Lung (tissue), 12 donors: Measurements from ENCODE around the gene TRIOBP. TPM values are rescaled to one million over a fixed set of nuclear protein-coding genes. Genes with fewer than 3 reads are reported as not detected.

ENCODE experiments used
- ATAC-seq: fragments of 200-7000 bp; cut with Tn5 transposase; one replicate; pipeline ENCODE4 v1.9.1; 2020; ENCODE audit warnings: moderate number of reproducible peaks; ENCODE audit not compliant: insufficient read depth, low FRiP score
- DNase-seq, 3 donors: peaks; one replicate each; pipeline ENCODE4 v3.0.0-alpha.2; 2013 to 2017
- H3K27ac ChIP-seq, 2 donors: one replicate each; pipeline ENCODE4 v1.5.1; 2013; ENCODE audit warnings: mild to moderate bottlenecking in 2 of 2, moderate library complexity in 2 of 2, control low read depth in 1 of 2, inconsistent platforms in 1 of 2, low read depth in 1 of 2, low read length in 1 of 2
- H3K27me3 ChIP-seq, 3 donors: one replicate each; pipeline ENCODE4 v1.5.1; 2013; ENCODE audit warnings: low read length in 2 of 3; ENCODE audit not compliant: control insufficient read depth in 3 of 3, insufficient read depth in 3 of 3
- H3K36me3 ChIP-seq, 4 donors: one replicate each; pipeline ENCODE4 v1.5.1; 2013; ENCODE audit warnings: low read length in 4 of 4, mild to moderate bottlenecking in 1 of 4, moderate library complexity in 1 of 4; ENCODE audit not compliant: control insufficient read depth in 4 of 4, insufficient read depth in 4 of 4
- H3K4me1 ChIP-seq, 5 donors: one replicate each; pipeline ENCODE4 v1.5.1; 2013; ENCODE audit warnings: low read length in 5 of 5, mild to moderate bottlenecking in 2 of 5, moderate library complexity in 1 of 5; ENCODE audit not compliant: control insufficient read depth in 5 of 5, insufficient read depth in 5 of 5
- H3K4me3 ChIP-seq: one replicate; pipeline ENCODE4 v1.5.1; 2013; ENCODE audit warnings: mild to moderate bottlenecking, control low read depth, moderate library complexity
- H3K9ac ChIP-seq, 2 donors: one replicate each; pipeline ENCODE4 v1.5.1; 2013; ENCODE audit warnings: low read length in 2 of 2, control low read depth in 1 of 2; ENCODE audit not compliant: insufficient read depth in 1 of 2
- H3K9me3 ChIP-seq, 4 donors: one replicate each; pipeline ENCODE4 v1.5.1; 2013; ENCODE audit warnings: low read length in 3 of 4, mild to moderate bottlenecking in 1 of 4, moderate library complexity in 1 of 4; ENCODE audit not compliant: control insufficient read depth in 4 of 4, insufficient read depth in 3 of 4
- CTCF ChIP-seq: IDR thresholded peaks from 2 replicates; pipeline ENCODE4 v1.5.1; 2012; ENCODE audit warnings: mild to moderate bottlenecking; ENCODE audit errors: control extremely low read depth, extremely low read depth
- WGBS, 2 donors: extraction: QIAGEN DNeasy Blood & Tissue Kit; methylation state at CpG; one replicate each; pipeline ENCODE4 v1.1.7; 2013; 5-methylcytosine and 5-hydroxymethylcytosine counted together
- polyA plus RNA-seq, 2 donors: library from polyadenylated mRNA; stranded (reverse); fragments of 200-250 nt; gene quantifications; one replicate each; pipeline ENCODE4 v1.2.1, GENCODE V29; 2013
- total RNA-seq, 2 donors: library from RNA; depleted of rRNA in 1 of 2; stranded (reverse); fragments of >200 nt in 1 of 2; gene quantifications; one replicate each; pipeline ENCODE4 v1.2.1, GENCODE V29; 2014 to 2021
- donor health status: control.
- donor health status: control.
- donor health status: Bipolar disorder and iron deficiency.
- donor health status: healthy.
- donor health status: DM: yes; HTN: yes; CAD: no.

The TRIOBP gene
- total and polyA plus RNA-seq, 4 donors, result 37.1 to 105 (median 85.0) TPM

GRCh38 chr22:37768273-37768672 is 71.4 kb downstream of the TRIOBP start:
- H3K4me1 ChIP-seq, result no peaks in the 10 kb centered on the region
- H3K27me3 ChIP-seq, result no peaks in the 10 kb centered on the region
- peaks cover 18 to 61% (median 34%) of the 10 kb centered on the region in 4 donors for H3K36me3 ChIP-seq
- no peak overlapping the region for H3K27ac ChIP-seq
- WGBS, 2 donors, result 96 to 98% methylated on average over 3 of the region's 3 CpGs
- ATAC-seq (no peak), DNase-seq (no peak)
- H3K4me3 ChIP-seq, result no peak overlapping the region
- TF ChIP-seq CTCF, result no peak
- H3K9me3 ChIP-seq, result no peaks in the 10 kb centered on the region
- no peak overlapping the region for H3K9ac ChIP-seq

GRCh38 chr22:37769056-37769455 is 72.2 kb downstream of the TRIOBP start:
- Histone ChIP-seq H3K27me3 (no peaks in the 10 kb centered on the region), H3K4me3 (no peak overlapping the region), H3K27ac (no peak overlapping the region), H3K9me3 (no peaks in the 10 kb centered on the region), H3K9ac (no peak overlapping the region), H3K36me3 (peaks cover 21 to 62% (median 33%) of the 10 kb centered on the region in 4 donors), H3K4me1 (no peaks in the 10 kb centered on the region)
- WGBS, 2 donors, result 97% methylated on average over 24 of the region's 24 CpGs
- DNase-seq (no peak), ATAC-seq (no peak)
- TF ChIP-seq CTCF, result no peak

- no peaks in the 10 kb centered on the region for H3K9me3 ChIP-seq
- H3K4me3 ChIP-seq, result no peak overlapping the region
- peaks cover 23 to 61% (median 33%) of the 10 kb centered on the region in 4 donors for H3K36me3 ChIP-seq
- no peaks in the 10 kb centered on the region for H3K4me1 ChIP-seq
- H3K9ac ChIP-seq, result no peak overlapping the region
- 64 to 68% methylated on average over 4 of the region's 4 CpGs for WGBS, 2 donors
- no peak for TF ChIP-seq CTCF
- no peak for DNase-seq
- ATAC-seq, result no peak
- H3K27ac ChIP-seq, result no peak overlapping the region
- no peaks in the 10 kb centered on the region for H3K27me3 ChIP-seq
Observed at GRCh38 chr22:37771081-37771480, 74.2 kb downstream of the TRIOBP start.
